Adipocyte (in vitro differentiated cells): ENCODE results near the gene FAT2.

Experiments
- DNase-seq: peaks from one replicate; pipeline ENCODE4 v3.0.0-alpha.2; 2015; ENCODE audit warnings: low read depth
- H3K27me3 ChIP-seq: replicated peaks from 2 replicates; pipeline ENCODE4 v1.7.0; 2013; ENCODE audit warnings: mild to moderate bottlenecking, low read length, moderate library complexity; ENCODE audit not compliant: control insufficient read depth, insufficient read depth
- H3K36me3 ChIP-seq: 2 replicates; pipeline ENCODE4 v1.7.0; 2013; ENCODE audit warnings: low read length, mild to moderate bottlenecking, moderate library complexity; ENCODE audit not compliant: control insufficient read depth, insufficient read depth, severe bottlenecking
- H3K4me1 ChIP-seq: 2 replicates; pipeline ENCODE4 v1.7.0; 2013; ENCODE audit warnings: mild to moderate bottlenecking, low read length, moderate library complexity; ENCODE audit not compliant: control insufficient read depth, insufficient read depth
- H3K4me3 ChIP-seq: 2 replicates; pipeline ENCODE4 v1.7.0; 2013; ENCODE audit warnings: mild to moderate bottlenecking, low read length, moderate library complexity
- H3K9ac ChIP-seq: 2 replicates; pipeline ENCODE4 v1.7.0; 2013; ENCODE audit warnings: mild to moderate bottlenecking, low read length, moderate library complexity
- H3K9me3 ChIP-seq: 2 replicates; pipeline ENCODE4 v1.7.0; 2013; ENCODE audit warnings: mild to moderate bottlenecking, low read length, moderate library complexity; ENCODE audit not compliant: control insufficient read depth

The FAT2 gene

GRCh38 chr5:151611127-151611775 is 20.1 kb upstream of the FAT2 start:
- Histone ChIP-seq H3K4me3 (no peak overlapping the region), H3K9me3 (peaks cover 4% of the 10 kb centered on the region), H3K9ac (no peak overlapping the region), H3K27me3 (peaks cover 21% of the 10 kb centered on the region), H3K4me1 (no peaks in the 10 kb centered on the region), H3K36me3 (no peaks in the 10 kb centered on the region)
- no peak for DNase-seq

- peaks cover 31% of the 10 kb centered on the region for H3K27me3 ChIP-seq
- no peaks in the 10 kb centered on the region for H3K36me3 ChIP-seq
- H3K9me3 ChIP-seq: peaks cover 4% of the 10 kb centered on the region
- H3K4me3 ChIP-seq: no peak overlapping the region
- no peak overlapping the region for H3K9ac ChIP-seq
- H3K4me1 ChIP-seq: no peaks in the 10 kb centered on the region
- DNase-seq: no peak
These were observed 17.4 kb upstream of the FAT2 start for GRCh38 chr5:151608522-151608921.

GRCh38 chr5:151607304-151607703 is 16.2 kb upstream of the FAT2 start:
- H3K4me3 ChIP-seq: no peak overlapping the region
- peaks cover 29% of the 10 kb centered on the region for H3K27me3 ChIP-seq
- DNase-seq: no peak
- peaks cover 4% of the 10 kb centered on the region for H3K9me3 ChIP-seq
- H3K9ac ChIP-seq: no peak overlapping the region
- peaks cover 8% of the 10 kb centered on the region for H3K4me1 ChIP-seq
- H3K36me3 ChIP-seq: no peaks in the 10 kb centered on the region

GRCh38 chr5:151605559-151605958 is 14.4 kb upstream of the FAT2 start:
- no peak for DNase-seq
- H3K4me1 ChIP-seq: peaks cover 10% of the 10 kb centered on the region
- H3K36me3 ChIP-seq: no peaks in the 10 kb centered on the region
- H3K9me3 ChIP-seq: peaks cover 4% of the 10 kb centered on the region
- no peak overlapping the region for H3K9ac ChIP-seq
- H3K27me3 ChIP-seq: peaks cover 29% of the 10 kb centered on the region
- H3K4me3 ChIP-seq: no peak overlapping the region

GRCh38 chr5:151602806-151603205 is 11.7 kb upstream of the FAT2 start:
- Histone ChIP-seq H3K4me1 (peaks cover 10% of the 10 kb centered on the region), H3K36me3 (no peaks in the 10 kb centered on the region), H3K9ac (no peak overlapping the region), H3K27me3 (peaks cover 31% of the 10 kb centered on the region), H3K4me3 (no peak overlapping the region), H3K9me3 (no peaks in the 10 kb centered on the region)
- DNase-seq: peak; percentile 75

GRCh38 chr5:151601391-151601790 is 10.3 kb upstream of the FAT2 start:
- H3K27me3 ChIP-seq: peaks cover 30% of the 10 kb centered on the region
- no peaks in the 10 kb centered on the region for H3K36me3 ChIP-seq
- H3K9me3 ChIP-seq: no peaks in the 10 kb centered on the region
- no peak overlapping the region for H3K9ac ChIP-seq
- H3K4me1 ChIP-seq: peaks cover 15% of the 10 kb centered on the region
- DNase-seq: no peak
- no peak overlapping the region for H3K4me3 ChIP-seq

- peak; percentile 27 for DNase-seq
- no peaks in the 10 kb centered on the region for H3K9me3 ChIP-seq
- peaks cover 15% of the 10 kb centered on the region for H3K4me1 ChIP-seq
- H3K9ac ChIP-seq: no peak overlapping the region
- H3K27me3 ChIP-seq: peaks cover 17% of the 10 kb centered on the region
- H3K36me3 ChIP-seq: no peaks in the 10 kb centered on the region
- no peak overlapping the region for H3K4me3 ChIP-seq
These were observed 9.0 kb upstream of the FAT2 start for GRCh38 chr5:151600069-151600665.

- H3K9ac ChIP-seq: no peak overlapping the region
- no peak overlapping the region for H3K4me3 ChIP-seq
- peaks cover 15% of the 10 kb centered on the region for H3K4me1 ChIP-seq
- H3K9me3 ChIP-seq: no peaks in the 10 kb centered on the region
- H3K27me3 ChIP-seq: peaks cover 7% of the 10 kb centered on the region
- no peaks in the 10 kb centered on the region for H3K36me3 ChIP-seq
- DNase-seq: no peak
These were observed 7.9 kb upstream of the FAT2 start for GRCh38 chr5:151598984-151599383.

- no peak overlapping the region for H3K9ac ChIP-seq
- H3K4me1 ChIP-seq: peaks cover 15% of the 10 kb centered on the region
- H3K36me3 ChIP-seq: no peaks in the 10 kb centered on the region
- no peaks in the 10 kb centered on the region for H3K9me3 ChIP-seq
- H3K4me3 ChIP-seq: no peak overlapping the region
- peaks cover 6% of the 10 kb centered on the region for H3K27me3 ChIP-seq
- no peak for DNase-seq
These were observed 7.4 kb upstream of the FAT2 start for GRCh38 chr5:151598549-151598948.

GRCh38 chr5:151597749-151598148 is 6.6 kb upstream of the FAT2 start:
- Histone ChIP-seq H3K4me3 (no peak overlapping the region), H3K36me3 (no peaks in the 10 kb centered on the region), H3K9ac (no peak overlapping the region), H3K9me3 (no peaks in the 10 kb centered on the region), H3K27me3 (peaks cover 6% of the 10 kb centered on the region), H3K4me1 (peaks cover 11% of the 10 kb centered on the region)
- DNase-seq: no peak

- Histone ChIP-seq H3K9ac (no peak overlapping the region), H3K4me1 (peaks cover 5% of the 10 kb centered on the region), H3K4me3 (no peak overlapping the region), H3K9me3 (no peaks in the 10 kb centered on the region), H3K27me3 (peaks cover 6% of the 10 kb centered on the region), H3K36me3 (no peaks in the 10 kb centered on the region)
- peak; percentile 58 for DNase-seq
These were observed 5.9 kb upstream of the FAT2 start for GRCh38 chr5:151596828-151597539.
